SU-DHL-6 (cell line): Measurements from ENCODE around the gene KIF2C.

Experiments used
- CTCF ChIP-seq: fragments of 200-600 bp; sonication (generic); IDR thresholded peaks from one replicate; pipeline ENCODE4 v1.5.1; 2017; ENCODE audit warnings: antibody characterized with exemption, mild to moderate bottlenecking, low read length, moderate library complexity; ENCODE audit not compliant: insufficient read depth, poor library complexity, severe bottlenecking
- EZH2phosphoT487 ChIP-seq: fragments of 200-600 bp; sonication (generic), shearing (Covaris generic); conservative IDR thresholded peaks from 2 replicates; pipeline ENCODE4 v1.6.1; 2018; ENCODE audit warnings: mild to moderate bottlenecking, antibody characterized with exemption, low read length, moderate library complexity, mixed read lengths

- TF ChIP-seq CTCF = no peak
- no peak for TF ChIP-seq EZH2phosphoT487
Observed at GRCh38 chr1:44780583-44781121, 41.0 kb downstream of the KIF2C start.
